ENCODE data around the gene DMKN.

GRCh38 chr19:35500611-35501010 lies 12.8 kb downstream of the DMKN start:
- TF ChIP-seq, protein P1, sequence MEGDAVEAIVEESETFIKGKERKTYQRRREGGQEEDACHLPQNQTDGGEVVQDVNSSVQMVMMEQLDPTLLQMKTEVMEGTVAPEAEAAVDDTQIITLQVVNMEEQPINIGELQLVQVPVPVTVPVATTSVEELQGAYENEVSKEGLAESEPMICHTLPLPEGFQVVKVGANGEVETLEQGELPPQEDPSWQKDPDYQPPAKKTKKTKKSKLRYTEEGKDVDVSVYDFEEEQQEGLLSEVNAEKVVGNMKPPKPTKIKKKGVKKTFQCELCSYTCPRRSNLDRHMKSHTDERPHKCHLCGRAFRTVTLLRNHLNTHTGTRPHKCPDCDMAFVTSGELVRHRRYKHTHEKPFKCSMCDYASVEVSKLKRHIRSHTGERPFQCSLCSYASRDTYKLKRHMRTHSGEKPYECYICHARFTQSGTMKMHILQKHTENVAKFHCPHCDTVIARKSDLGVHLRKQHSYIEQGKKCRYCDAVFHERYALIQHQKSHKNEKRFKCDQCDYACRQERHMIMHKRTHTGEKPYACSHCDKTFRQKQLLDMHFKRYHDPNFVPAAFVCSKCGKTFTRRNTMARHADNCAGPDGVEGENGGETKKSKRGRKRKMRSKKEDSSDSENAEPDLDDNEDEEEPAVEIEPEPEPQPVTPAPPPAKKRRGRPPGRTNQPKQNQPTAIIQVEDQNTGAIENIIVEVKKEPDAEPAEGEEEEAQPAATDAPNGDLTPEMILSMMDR (IDR thresholded peaks at IDR 0.05): no peak
- no peak for TF ChIP-seq POLR2A (IDR thresholded peaks at IDR 0.05)
- no peak for TF ChIP-seq POLR2AphosphoS5 (IDR thresholded peaks at IDR 0.05)

Data from transverse colon (tissue), 4 donors.